Body of pancreas (tissue), 4 donors: ENCODE measurements around the gene UQCRC1. TPM values are rescaled to one million over a fixed set of nuclear protein-coding genes. Genes with fewer than 3 reads are reported as not detected.

ENCODE experiments used
- ATAC-seq: fragments of 150-250 bp; one replicate; pipeline ENCODE4 v1.9.1; 2016
- DNase-seq, 4 donors: peaks; one replicate each; pipeline ENCODE4 v3.0.0-alpha.2; 2019
- H3K27ac ChIP-seq, 4 donors: fragments of 200-600 bp; sonication (generic); 1 replicate in 3 of 4; 2 replicates in 1 of 4; pipeline versions ENCODE4 v1.5.1 to v1.6.1; 2016 to 2019; ENCODE audit warnings: mild to moderate bottlenecking in 1 of 4, mixed read lengths in 1 of 4, moderate library complexity in 1 of 4
- H3K27me3 ChIP-seq, 2 donors: fragments of 200-600 bp; sonication (generic); one replicate each; pipeline ENCODE4 v1.6.0; 2016; ENCODE audit warnings: mild to moderate bottlenecking in 1 of 2
- H3K36me3 ChIP-seq, 2 donors: fragments of 200-600 bp; sonication (generic); replicated peaks in 1 of 2; 2 replicates each; pipeline ENCODE4 v1.5.1; 2016; ENCODE audit warnings: low read depth in 2 of 2; ENCODE audit not compliant: insufficient read depth in 1 of 2
- H3K4me1 ChIP-seq: fragments of 200-600 bp; sonication (generic); one replicate; pipeline ENCODE4 v1.6.0; 2016
- H3K4me3 ChIP-seq, 2 donors: fragments of 200-600 bp; sonication (generic); 1 replicate in 1 of 2; 2 replicates in 1 of 2; pipeline ENCODE4 v1.5.1; 2016 to 2019
- H3K9me3 ChIP-seq, 3 donors: fragments of 200-600 bp; sonication (generic); 1 replicate in 2 of 3; 2 replicates in 1 of 3; pipeline ENCODE4 v1.5.1; 2016
- CTCF ChIP-seq, 7 experiments: fragments of 450-650 bp in 4 of 7; fragments of 200-600 bp in 3 of 7; sonication (generic) in 3 of 7; IDR thresholded peaks; one replicate each; pipeline ENCODE4 v1.5.1; 2016 to 2019; ENCODE audit warnings: antibody characterized with exemption in 7 of 7
- POLR2A ChIP-seq, 3 donors: fragments of 450-650 bp; IDR thresholded peaks; one replicate each; pipeline ENCODE4 v1.6.1; 2016; ENCODE audit warnings: antibody characterized with exemption in 3 of 3, mild to moderate bottlenecking in 2 of 3
- WGBS, 2 donors: methylation state at CpG; one replicate each; pipeline ENCODE4 v1.1.5; 2017; 5-methylcytosine and 5-hydroxymethylcytosine counted together
- intact Hi-C: fragments of 100-400 bp; cut with DNase I; formaldehyde crosslinking; loops from one replicate; pipeline ENCODE4 v1.15.1; 2023
- total RNA-seq, 2 donors: library from RNA; depleted of rRNA; stranded (reverse); fragments of >200 nt; gene quantifications; one replicate each; pipeline ENCODE4 v1.1.0, GENCODE V29; 2016

UQCRC1 gene
- total RNA-seq, 2 donors from 2014 or later = 92.9 to 161 TPM

- intact Hi-C loops = no loop called here
- no peaks in the 10 kb centered on the region for H3K4me1 ChIP-seq
- no peaks in the 10 kb centered on the region for H3K36me3 ChIP-seq
- WGBS, 2 donors = 86 to 89% methylated on average over 8 to 15 of the region's 15 CpGs
- no peak for ATAC-seq
- no peak for TF ChIP-seq CTCF (IDR thresholded peaks at IDR 0.05)
- TF ChIP-seq POLR2A (IDR thresholded peaks at IDR 0.05) = no peak
- H3K27me3 ChIP-seq = no peaks in the 10 kb centered on the region
- H3K9me3 ChIP-seq = no peaks in the 10 kb centered on the region
- no peak for DNase-seq
- no peak overlapping the region for H3K27ac ChIP-seq
- no peak overlapping the region for H3K4me3 ChIP-seq
Observed at GRCh38 chr3:48648188-48648850, 38.9 kb upstream of the UQCRC1 start.

- H3K27me3 ChIP-seq = no peaks in the 10 kb centered on the region
- ATAC-seq = no peak
- DNase-seq = no peak
- intact Hi-C loops = no loop called here
- 83 to 88% methylated on average over 9 of the region's 9 CpGs for whole genome bisulfite sequencing, 2 donors
- H3K4me3 ChIP-seq = no peak overlapping the region
- no peak overlapping the region for H3K27ac ChIP-seq
- no peaks in the 10 kb centered on the region for H3K9me3 ChIP-seq
- no peak for TF ChIP-seq CTCF (IDR thresholded peaks at IDR 0.05)
- TF ChIP-seq POLR2A (IDR thresholded peaks at IDR 0.05) = no peak
- no peaks in the 10 kb centered on the region for H3K4me1 ChIP-seq
- H3K36me3 ChIP-seq = no peaks in the 10 kb centered on the region
Observed at GRCh38 chr3:48647714-48648113, 38.3 kb upstream of the UQCRC1 start.

GRCh38 chr3:48644898-48645760 is 35.7 kb upstream of the UQCRC1 start:
- WGBS, 2 donors = 87 to 88% methylated on average over 14 to 22 of the region's 22 CpGs
- Histone ChIP-seq H3K27me3 (no peaks in the 10 kb centered on the region), H3K36me3 (no peaks in the 10 kb centered on the region), H3K4me1 (no peaks in the 10 kb centered on the region), H3K9me3 (no peaks in the 10 kb centered on the region), H3K4me3 (no peak overlapping the region), H3K27ac (no peak overlapping the region)
- no peak for ATAC-seq
- intact Hi-C loops = no loop called here
- TF ChIP-seq POLR2A (IDR thresholded peaks at IDR 0.05) (no peak), CTCF (IDR thresholded peaks at IDR 0.05) (no peak)
- no peak for DNase-seq

- H3K4me1 ChIP-seq = no peaks in the 10 kb centered on the region
- intact Hi-C loops = no loop called here
Observed at GRCh38 chr3:48642605-48643004, 33.2 kb upstream of the UQCRC1 start.

More at GRCh38 chr3:48642605-48643004, 33.2 kb upstream of the UQCRC1 start:
- TF ChIP-seq CTCF (IDR thresholded peaks at IDR 0.05) (no peak), POLR2A (IDR thresholded peaks at IDR 0.05) (no peak)
- ATAC-seq = no peak
- no peaks in the 10 kb centered on the region for H3K9me3 ChIP-seq
- DNase-seq = no peak
- no peaks in the 10 kb centered on the region for H3K36me3 ChIP-seq
- no peak overlapping the region for H3K4me3 ChIP-seq
- H3K27ac ChIP-seq = no peak overlapping the region
- H3K27me3 ChIP-seq = no peaks in the 10 kb centered on the region
- WGBS, 2 donors = 82 to 89% methylated on average over 11 to 12 of the region's 12 CpGs
